GM19043 (cell line): ENCODE data around the gene PPP6R1.
A peak's percentile ranks its signal among the peaks of the same experiment; 100 is the strongest.

Experiments
- ATAC-seq: cut with Tn5 transposase; IDR thresholded peaks from one replicate; pipeline ENCODE4 v1.9.1; 2021; ENCODE audit warnings: low read depth; ENCODE audit not compliant: unreplicated experiment

PPP6R1 gene, protein sequence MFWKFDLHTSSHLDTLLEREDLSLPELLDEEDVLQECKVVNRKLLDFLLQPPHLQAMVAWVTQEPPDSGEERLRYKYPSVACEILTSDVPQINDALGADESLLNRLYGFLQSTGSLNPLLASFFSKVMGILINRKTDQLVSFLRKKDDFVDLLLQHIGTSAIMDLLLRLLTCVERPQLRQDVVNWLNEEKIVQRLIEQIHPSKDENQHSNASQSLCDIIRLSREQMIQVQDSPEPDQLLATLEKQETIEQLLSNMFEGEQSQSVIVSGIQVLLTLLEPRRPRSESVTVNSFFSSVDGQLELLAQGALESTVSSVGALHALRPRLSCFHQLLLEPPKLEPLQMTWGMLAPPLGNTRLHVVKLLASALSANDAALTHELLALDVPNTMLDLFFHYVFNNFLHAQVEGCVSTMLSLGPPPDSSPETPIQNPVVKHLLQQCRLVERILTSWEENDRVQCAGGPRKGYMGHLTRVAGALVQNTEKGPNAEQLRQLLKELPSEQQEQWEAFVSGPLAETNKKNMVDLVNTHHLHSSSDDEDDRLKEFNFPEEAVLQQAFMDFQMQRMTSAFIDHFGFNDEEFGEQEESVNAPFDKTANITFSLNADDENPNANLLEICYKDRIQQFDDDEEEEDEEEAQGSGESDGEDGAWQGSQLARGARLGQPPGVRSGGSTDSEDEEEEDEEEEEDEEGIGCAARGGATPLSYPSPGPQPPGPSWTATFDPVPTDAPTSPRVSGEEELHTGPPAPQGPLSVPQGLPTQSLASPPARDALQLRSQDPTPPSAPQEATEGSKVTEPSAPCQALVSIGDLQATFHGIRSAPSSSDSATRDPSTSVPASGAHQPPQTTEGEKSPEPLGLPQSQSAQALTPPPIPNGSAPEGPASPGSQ

DNA sequence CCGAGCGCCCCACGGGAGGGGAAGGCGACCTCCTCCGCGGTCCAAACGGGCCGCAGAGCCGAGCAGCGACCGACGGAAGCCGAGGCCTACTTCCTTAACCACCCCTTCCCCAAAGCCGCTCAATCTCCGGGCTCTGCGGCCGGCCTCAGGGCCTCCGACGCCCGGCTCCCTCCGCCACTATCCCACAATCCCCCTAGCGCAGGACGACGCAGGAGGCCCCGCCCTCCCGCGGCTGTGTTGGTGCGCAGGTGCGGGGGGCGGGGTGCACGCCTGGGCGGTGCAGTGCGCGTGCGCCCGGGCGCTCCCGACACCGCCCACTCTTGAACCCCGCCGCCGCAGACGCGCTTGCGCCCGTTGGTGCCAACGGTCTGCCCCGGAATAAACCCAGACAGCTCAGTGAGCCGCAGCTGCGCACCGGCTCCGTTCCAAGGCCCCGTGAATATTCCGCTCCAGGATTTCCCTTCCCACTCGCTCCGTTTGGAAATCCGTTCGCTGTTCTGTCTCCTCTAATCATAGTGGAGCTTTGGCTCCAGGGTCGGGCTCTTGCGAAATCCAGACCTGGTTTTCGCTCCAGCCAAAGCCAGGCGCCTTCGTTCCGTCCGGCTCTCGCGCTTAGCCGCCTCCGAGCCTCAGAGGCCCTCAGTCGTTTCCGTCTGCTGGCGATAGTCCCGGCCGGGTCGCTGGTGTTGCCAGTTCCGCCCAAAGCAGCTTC, at the start of gene PPP6R1:
Gene PPP6R1 (minus strand): TSS at position 190 of the 712 bp plus-strand sequence. CDS start 11,914 bp downstream, outside the sequence.
- peak; percentile 56 for ATAC-seq

DNA sequence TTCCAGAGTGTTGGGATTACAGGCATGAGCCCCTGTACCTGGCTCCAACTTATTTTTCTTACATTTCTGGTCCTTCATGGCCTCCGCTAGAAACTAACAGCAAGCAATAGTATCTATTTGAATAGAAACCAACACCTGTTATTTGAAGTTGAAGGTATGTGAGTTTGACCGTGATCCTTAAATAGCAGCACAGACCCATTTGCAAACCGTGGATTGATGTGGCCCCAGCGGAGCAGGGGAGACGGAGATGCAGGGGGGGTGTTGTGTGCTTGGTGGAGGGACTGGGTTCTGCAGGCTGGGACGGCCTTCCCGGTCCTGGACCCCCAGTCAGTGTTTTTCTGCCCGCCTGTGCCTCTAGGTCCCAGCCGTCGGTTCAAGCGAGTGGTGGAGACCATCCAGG, 49.5 kb upstream of the PPP6R1 start:
- no peak for ATAC-seq

DNA sequence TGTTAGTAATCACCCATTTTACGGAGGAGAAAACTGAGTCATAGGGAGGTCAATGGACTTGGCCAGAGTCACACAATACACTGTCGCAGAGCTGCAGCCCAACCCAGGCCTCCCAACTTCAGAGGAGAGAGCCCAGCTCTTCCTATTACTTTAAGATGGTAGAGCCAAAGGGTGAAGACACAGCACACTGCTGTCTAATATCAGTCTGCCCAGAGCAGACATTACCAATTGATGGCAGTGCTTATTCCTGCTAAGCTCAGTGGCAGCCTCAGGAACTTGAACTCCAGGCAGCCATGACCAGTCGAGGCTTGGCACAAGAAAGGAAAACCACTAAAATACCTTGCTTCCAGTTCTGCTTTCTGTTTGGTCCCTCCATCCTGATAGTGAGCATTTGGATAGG, 47.9 kb upstream of the PPP6R1 start:
- no peak for ATAC-seq

DNA sequence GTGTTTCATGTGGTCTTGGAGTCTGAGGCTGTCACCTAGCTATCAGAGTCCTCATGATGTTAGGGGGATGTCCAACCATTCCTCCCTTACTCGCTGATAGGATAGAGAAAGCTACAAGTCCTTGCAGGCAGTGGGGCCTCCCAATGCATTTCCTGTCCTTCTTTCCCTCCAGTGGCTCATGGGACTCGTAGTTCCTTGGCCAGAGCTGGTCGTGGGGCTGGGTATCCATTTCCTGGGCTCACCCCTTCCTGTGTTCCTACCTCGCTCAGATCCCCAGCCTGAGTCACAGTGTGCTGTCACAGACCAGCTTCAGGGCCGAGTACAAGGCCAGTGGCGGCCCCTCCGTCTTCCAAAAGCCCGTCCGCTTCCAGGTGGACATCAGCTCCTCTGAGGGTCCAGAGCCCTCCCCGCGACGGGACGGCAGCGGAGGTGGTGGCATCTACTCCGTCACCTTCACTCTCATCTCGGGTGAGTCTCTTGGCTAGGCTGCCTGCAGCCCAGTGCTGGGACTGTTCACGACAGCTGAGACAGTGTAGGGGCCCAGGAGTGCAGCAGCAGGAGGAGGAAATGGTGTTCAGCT, 47.3 kb upstream of the PPP6R1 start:
- no peak for ATAC-seq

DNA sequence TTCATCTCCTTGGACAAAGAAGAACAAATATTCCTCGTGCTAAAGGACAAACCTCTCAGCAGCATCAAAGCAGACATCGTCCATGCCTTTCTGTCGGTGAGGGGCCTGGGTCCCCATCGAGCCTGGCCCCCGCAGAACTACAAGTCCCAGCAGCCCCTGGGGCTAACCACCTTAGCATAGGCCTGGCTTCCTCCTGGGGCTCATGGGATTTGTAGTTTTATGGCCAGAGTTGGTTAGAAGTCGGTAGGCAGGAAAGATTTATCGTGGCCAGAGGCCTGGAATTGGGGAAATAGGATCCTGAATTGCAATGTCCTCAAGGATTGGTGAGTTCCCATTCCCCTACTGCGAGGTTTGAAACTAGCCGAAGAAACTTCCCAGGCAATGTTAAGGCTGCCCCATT, 46.7 kb upstream of the PPP6R1 start:
- ATAC-seq, result no peak

DNA sequence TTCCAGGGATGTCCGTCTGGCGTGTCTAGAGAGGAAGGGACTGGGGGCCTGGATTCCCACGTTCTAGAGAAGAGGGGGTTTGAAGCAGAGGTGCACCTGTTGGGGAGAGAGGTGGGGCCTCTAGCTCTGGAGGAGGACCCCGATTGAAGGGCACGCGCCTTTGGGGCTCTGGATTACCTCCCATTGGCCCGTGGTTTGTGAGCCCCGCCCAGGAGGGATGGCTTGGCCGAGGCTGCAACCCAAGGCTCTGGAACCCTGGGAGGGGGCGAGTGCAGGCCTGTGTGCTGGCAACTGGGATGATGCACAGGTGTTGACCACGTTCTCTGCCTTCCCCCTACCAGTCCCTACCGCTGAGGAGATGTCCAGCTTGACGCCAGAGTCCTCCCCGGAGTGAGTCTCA, 46.2 kb upstream of the PPP6R1 start:
- no peak for ATAC-seq

DNA sequence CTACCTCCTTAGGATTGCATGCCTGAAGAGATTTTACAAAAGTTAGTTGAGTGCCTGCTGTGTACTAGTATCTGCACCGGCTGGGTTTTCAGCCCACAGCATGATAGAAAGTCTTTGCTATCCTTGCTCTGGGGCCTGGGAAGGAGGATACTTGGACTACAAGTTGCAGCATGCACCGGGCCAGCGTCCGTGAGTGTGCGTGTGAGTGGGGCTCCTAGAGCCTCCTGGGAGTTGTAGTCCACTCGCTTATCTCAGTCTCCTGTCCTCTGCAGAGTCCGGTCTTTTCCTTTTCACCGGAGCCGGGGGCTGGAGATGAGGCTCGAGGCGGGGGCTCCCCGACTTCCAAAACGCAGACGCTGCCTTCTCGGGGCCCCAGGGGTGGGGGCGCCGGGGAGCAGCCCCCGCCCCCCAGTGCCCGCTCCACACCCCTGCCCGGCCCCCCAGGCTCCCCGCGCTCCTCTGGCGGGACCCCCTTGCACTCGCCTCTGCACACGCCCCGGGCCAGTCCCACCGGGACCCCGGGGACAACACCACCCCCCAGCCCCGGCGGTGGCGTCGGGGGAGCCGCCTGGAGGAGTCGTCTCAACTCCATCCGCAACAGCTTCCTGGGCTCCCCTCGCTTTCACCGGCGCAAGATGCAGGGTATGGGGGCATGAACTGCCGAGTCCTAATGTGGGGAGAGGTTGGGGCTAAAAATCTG, 45.6 kb upstream of the PPP6R1 start:
- no peak for ATAC-seq

DNA sequence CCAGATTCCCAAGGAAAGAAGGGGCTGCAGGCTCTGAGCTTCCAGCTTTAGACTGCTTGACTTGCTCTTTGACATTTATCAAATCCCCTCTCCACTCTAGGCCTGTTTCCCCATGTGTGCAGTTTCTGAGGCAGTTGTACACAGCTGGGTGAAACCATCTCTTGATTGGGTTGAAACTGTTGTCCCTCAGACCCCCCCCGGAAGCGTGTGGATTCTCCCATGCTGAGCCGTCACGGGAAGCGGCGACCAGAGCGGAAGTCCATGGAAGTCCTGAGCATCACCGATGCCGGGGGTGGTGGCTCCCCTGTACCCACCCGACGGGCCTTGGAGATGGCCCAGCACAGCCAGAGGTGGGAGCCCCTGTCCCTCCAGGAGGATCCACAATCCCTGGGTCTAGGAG, 44.7 kb upstream of the PPP6R1 start:
- ATAC-seq, result no peak

DNA sequence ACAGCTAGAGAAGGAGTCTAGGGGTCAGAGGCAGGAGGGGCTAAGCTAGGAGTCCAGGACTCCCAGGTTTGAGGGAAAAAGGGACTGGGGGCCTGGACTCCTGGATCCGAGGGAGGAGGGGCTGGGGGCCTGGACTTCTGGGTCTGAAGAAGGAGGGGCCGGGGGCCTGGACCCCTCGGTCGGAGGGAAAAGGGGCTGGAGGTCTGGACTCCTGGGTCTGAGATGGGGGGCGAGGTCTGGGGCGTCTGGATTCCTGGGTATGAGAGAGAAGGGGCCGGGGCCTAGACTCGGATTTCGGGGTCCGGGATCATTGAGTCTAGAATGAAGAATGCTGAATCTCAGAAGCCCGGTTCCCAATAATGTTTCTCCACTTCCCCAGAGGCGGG, 43.5 kb upstream of the PPP6R1 start:
- no peak for ATAC-seq

DNA sequence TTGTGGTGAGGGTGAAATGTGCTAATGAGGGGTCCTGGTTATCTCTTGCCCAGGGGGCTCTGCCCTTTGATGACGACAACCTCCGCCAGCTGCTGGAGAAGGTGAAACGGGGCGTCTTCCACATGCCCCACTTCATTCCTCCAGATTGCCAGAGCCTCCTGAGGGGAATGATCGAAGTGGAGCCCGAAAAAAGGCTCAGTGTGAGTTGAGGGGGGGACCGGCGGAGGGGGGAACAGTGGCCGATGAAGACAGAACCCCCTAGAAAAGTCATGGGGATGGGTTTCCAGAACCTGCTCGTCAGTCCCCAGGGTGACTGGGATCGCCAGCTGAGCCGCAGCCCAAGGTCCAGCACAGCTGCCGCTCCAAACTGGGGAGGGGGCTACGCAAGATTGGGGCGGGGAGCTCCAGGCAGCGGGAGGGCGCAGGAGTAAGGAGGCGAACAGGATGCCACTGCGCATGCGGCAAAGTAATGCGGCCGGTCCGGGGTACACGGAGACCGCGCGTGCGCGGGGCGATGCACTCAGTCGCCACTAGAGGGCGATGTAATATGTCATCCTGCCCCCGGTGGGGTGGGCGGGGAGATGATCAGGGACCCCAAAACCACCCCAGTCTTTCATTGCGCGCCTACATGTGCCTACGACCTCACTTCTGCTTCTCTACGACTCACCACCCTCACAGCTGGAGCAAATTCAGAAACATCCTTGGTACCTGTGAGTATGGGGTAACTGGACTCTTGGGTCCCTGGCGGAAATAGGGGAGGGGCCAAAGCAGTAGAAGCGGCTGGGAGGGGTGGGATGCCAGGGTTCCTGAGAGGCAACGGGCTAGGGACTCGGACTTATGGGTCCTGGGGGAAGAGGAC, 42.9 kb upstream of the PPP6R1 start:
- no peak for ATAC-seq

DNA sequence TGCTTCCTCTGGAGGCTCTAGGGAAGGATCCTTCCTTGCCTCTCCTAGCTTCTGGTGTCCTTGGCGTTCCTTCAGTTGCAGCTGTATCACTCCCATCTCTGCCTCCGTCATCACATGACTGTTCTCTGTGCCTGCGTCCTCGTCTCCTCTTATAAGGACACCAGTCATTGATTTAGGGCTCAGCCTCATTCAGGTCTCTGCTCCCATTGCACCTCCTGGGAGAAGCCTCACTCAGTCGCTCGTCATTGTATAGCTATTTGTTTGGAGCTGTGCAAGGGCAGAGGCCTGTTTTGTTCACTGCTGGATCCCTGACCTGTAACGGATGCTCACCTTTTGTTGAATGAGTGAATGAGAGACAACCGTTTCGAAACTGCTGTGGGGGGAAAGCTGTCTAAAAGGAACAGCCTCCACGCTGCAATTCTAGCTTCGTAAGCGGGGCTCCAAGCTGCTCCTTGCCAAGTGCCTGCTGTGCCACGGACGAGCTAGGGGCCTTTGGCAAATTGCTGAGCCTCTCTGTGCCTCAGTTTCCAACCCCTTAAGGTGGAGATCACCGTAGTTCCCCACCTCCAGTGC, 42.2 kb upstream of the PPP6R1 start:
- ATAC-seq, result no peak

DNA sequence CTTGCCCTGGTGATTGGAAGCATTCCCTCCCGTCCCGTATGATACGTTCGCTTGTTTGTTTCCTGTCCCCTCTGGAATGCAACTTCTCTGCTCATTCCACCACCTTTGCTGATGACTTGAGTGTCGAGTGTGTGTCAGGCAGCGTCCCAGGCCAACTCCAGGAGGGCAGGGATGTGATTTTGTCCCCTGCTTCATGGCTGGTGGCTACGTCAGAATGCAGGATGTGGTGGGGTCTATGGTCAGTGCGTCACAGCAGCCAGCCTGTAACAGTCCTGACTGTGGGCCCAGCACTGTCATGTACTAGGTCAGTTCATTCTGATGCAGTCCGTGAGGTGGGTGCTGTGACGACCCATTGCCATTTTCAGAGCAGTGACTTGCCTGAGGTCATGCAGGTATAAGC, 41.2 kb upstream of the PPP6R1 start:
- no peak for ATAC-seq

DNA sequence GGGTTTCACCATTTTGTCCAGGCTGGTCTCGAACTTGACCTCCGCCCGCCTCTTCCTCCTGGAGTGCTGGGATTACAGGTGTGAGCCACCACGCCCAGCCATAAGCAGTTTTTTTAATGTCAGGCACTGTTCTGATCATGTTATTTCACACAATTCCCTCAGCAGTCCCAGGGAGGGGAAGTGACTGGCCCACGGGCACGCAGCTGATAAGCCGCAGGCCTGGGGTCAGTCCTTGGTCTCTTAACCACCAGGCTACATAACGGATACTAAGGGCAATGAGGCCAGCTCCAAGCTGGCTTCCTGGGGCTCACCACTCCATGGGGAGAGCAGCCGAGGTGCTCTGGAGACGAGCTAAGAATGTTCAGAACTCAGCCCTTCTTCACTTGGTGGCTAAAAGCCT, 38.5 kb upstream of the PPP6R1 start:
- no peak for ATAC-seq

DNA sequence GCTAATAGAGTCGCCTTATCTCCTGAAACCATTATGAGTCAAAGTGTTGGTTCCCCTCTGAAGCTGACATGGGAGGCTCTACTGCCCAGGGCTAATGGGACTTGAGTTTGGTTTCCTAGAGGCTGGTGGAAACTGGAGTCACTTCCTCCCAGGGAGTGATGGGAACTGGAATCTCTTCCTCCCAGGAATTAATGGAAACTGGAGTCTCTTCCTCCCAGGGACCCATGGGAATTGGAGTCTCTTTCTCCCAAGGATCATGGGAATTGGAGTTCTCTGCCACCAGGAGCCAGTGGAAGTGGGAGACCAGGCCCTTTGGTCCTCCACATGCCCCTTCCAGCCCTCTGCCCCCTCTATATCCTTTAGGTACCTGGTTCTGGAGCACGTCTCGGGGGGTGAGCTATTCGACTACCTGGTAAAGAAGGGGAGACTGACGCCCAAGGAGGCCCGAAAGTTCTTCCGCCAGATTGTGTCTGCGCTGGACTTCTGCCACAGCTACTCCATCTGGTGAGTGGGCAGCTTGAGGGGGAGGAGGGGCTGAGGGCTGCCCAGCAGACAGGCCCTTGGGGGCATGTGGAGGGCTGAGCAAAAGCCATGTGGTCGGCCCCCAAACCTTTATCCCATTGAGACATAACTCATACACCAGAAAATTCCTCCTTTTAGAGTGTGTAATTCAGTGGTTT, 30.4 kb upstream of the PPP6R1 start:
- ATAC-seq, result no peak

DNA sequence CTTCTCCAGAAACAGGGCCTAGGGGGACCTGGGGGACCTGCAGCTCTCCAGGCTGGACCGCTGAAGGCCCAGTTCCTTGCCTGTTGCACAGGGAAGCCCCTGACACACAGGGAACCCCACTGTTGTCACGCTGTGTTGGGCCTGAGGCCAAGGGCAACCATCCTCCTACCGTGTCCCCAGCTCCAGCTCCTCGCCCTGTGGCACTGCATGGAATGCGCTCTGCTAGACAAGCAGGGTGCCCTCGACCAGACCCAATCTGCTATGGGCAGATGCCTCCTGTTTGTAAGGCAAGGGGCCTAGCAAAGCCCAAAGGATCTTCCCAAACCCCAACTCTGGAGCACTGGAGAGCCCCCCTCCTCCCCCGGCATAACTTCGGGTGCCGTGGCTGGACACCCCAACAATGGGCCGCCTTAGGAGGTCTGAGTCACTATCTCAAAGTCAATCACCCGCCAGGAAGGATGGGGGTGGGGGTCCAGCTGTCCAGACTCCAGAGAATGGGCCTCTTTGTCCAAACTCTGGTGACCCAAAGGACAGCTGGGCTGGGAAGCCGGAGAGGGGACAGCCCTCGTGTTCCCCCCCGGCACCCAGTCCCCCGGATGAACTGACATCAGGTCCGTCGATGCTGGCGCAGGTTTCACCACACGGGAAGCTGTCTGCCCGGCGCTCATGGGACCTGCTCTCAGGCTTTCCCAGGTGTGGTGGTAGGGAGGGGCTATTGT, 28.7 kb upstream of the PPP6R1 start:
- no peak for ATAC-seq

DNA sequence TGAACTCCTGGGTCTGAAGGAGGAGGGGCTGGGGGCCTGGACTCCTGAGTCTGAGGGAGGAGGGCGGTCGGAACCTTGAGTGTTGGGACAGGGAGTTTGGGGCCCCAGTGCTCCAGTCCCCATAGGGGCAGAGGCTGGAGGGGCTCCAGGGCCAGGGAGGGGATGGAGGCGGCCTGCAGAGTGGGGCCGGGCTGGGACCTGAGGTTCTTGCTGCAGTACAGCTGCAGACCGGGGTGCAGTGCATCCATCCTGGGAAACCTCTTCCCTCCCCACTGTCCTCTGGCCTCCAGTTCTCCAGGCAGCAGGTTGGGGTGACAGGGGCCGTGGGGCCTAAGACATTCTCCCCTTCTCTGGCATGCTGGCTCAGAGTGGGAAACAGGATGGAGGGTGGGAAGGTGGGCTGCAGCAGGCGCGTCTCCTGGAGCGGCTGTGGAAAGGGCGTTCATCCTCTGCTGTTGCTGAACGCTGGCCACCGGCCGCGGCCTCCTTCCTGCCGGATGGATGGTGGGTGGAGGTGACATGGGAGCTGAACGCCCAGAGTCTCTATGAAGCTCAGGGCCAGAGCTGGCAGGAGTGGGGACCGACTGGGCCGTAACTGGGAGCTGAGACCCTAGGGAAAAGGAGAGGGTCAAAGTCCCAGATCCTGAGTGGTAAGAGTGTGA, 26.5 kb upstream of the PPP6R1 start:
- no peak for ATAC-seq

DNA sequence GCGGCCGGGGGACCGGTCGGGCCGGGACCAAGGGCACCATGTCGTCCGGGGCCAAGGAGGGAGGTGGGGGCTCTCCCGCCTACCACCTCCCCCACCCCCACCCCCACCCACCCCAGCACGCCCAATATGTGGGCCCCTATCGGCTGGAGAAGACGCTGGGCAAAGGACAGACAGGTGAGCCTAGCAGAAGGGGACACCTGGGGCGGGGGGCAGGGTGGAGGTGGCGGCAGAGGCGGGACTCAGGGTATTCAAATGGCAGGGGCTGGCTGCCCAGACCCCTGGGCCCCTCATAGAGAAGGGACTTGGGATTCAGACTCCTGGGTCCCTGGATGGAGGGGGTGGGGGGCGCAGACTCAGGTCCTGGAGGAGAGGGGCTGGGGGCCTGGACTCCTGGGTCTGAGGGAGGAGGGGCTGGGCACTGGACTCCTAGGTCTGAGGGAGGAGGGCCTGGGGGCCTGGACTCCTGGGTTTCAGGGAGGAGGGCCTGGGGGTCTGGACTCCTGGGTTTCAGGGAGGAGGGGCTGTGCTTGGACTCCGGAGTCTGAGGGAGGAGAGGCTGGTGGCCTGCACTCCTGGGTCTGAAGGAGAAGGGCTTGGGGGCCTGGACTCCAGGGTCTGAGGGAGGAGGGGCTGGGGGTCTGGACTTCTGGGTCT, 25.7 kb upstream of the PPP6R1 start:
- ATAC-seq, result no peak
